Activated naive CD4-positive, alpha-beta T cell treated with Interleukin-2 at 50 U/mL for 16 hours (primary cell): Measurements from ENCODE around the gene PACSIN1.

ENCODE experiments used
- DNase-seq: peaks from one replicate; pipeline ENCODE4 v3.0.0-alpha.2; 2020

Gene PACSIN1

GRCh38 chr6:34547701-34548644 is 82.1 kb downstream of the PACSIN1 start:
- DNase-seq = no peak

GRCh38 chr6:34549026-34549803 is 83.3 kb downstream of the PACSIN1 start:
- DNase-seq = no peak

- DNase-seq = no peak
These were observed 83.9 kb downstream of the PACSIN1 start for GRCh38 chr6:34549804-34550202.

DNA sequence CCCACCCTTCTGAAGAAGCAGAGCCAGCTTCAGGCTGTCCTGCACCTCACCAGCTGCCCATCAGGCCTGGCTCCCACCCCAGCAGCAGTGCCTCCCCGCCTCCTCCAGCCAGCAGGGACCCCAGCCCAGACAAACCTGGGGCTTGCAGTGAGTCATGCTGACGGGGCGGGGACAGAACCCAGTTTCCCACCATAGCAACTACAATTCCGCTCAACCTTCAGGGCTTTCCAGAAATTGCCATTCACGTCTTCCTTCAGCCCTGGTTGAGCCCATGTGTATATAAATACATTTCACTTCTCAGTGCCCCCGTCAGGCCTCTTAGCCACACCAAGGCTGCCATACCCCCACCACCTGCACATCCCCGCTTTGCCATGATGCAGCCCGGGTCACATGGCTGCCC is 85.8 kb downstream of the PACSIN1 start:
- DNase-seq = no peak

- no peak for DNase-seq
These were observed 86.7 kb downstream of the PACSIN1 start for GRCh38 chr6:34552620-34553019.

GRCh38 chr6:34553146-34553545 is 87.3 kb downstream of the PACSIN1 start:
- DNase-seq = no peak

DNA sequence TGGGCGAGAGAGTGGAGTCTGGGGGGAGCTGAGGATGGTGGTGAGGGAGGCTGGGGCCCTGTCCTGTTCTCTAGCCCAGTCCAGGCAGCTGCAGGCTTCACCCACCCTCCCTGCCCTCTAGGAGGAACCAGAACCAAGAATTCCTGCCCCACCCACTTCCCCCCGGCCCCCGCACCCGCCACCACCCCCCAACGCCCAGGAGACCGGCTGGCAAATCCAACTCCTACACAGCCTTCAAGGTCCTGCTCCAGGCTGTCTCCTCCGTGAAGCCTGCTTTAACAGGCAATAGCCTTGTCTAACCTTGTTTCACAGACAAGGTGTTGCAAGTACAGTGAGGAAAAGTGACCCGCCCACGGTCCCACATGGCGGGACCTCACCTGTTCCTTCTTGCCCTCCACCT is 87.9 kb downstream of the PACSIN1 start:
- no peak for DNase-seq

DNA sequence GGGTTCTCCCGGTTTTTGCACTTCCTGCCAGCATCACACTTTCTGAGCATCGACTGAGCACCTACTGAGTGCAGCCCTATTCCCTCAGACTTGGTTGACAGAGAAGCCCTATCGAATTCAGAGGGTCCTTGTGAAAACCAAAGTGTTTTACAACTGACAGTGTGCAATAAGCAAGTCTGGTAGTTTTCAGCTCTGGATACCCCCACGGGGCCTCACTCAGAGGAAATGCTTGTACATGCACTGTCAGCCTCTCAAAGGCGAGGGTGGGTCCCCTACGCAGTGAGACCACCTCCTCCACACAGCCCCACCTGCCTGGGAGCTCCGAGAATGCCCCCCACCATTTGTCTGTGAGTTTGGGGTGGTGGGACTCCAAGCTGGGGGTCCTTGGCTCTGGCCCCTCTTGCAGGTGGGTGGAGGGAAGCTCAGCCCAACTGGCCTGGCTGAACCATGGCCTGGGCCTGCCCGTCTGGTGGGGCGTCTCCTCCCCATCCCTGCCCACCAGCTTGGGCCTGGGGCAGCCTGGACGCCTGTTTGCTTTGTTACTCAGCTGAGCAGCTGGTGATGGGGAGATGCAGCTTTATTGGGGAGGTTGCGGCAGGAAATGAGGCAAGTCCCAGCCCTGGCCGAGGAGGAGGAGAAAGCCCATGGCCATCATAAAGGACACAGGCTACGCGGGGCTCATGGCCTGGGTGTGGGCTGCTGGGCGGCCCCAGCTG is 88.6 kb downstream of the PACSIN1 start:
- DNase-seq = no peak

GRCh38 chr6:34555007-34555322 is 89.1 kb downstream of the PACSIN1 start:
- DNase-seq = no peak

GRCh38 chr6:34555328-34555727 is 89.5 kb downstream of the PACSIN1 start:
- DNase-seq = no peak

DNA sequence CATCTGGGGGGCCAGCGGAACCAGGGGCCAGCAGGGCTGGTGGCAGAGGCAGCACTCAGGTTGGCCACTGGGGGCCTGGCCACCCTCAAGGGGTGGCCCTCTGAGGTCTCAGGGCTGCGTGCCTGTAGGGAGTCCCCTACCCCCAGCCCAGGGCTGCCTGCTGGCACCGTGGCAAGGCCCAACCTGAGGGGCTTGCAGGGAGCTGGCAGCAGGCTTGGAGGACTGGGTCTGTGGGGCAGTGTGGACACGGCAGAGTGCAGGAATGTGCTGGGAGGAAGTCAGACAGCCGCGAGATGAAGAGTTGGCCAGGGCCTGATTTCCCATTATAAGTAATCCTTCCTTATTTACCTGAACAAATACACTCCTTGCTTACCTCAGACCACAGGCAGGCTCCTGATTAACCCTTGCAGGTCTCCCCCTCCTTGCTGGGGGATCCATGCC is 90.2 kb downstream of the PACSIN1 start, which contains the start of gene SPDEF:
TSS of gene SPDEF (minus strand) at position 299 of the 441 bp plus-strand sequence. CDS start 11,874 bp downstream, outside the sequence.
- DNase-seq = no peak

DNA sequence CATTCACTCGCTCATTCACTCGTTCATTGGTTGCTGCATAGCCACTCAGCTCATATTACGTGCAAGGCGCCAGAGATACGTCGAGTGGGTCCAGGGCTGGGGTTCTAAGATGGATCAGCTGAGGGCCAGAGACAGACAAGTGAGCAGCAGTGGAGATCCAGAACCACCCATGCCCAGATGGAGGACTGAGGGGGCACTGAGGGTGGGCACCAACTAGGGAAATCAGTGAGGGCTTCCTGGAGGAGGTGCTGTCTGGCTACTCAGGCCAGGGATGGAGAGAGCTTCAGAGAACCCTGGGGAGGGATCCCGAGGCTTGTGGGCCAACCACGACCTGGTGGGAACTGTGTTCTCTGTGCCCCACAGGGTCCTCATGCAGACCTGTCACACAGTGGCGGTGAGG is 90.6 kb downstream of the PACSIN1 start:
- no peak for DNase-seq

DNA sequence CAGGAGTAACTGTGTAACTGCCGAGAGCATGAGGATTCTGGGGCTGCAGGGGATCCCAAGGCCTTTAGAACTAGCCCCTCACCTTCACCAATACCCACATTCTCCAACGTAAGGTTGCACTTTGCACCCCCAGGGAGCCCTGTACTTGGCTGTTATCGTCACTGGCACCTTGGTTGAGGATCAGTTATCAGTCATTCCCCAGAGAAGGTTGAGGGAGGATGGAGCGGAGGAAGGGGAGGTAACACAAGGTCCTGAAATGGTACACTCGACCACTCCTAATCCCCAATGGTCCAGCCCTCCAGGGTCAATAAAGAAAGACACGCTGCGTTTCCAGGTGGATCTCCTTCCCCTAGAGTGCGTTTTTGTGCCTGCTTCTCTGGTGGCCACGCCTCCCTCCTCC is 91.4 kb downstream of the PACSIN1 start:
- no peak for DNase-seq

DNA sequence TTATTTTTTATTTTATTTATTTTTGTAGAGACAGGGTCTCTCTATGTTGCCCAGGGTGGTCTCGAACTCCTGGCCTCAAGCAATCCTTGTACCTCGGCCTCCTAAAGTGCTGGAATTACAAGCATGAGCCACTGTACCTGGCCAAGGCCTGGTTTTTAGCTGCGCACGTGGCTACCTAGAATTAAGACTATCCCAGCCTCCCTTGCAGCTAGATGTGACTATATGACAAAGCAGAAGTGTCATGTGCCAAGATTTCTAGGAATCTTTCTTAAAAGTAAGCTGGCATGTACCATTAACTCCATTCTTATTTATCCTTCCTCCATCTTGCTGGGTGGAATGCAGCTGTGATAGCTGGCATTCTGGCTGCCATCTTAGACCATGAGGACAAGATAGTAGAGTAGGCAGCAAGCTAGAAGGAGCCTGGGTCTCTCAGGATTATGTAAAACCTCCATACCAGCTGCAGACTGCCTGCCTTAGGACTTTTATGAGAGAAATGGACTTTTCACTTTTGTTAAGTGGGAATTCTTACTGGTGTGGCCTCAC is 92.4 kb downstream of the PACSIN1 start:
- no peak for DNase-seq

DNA sequence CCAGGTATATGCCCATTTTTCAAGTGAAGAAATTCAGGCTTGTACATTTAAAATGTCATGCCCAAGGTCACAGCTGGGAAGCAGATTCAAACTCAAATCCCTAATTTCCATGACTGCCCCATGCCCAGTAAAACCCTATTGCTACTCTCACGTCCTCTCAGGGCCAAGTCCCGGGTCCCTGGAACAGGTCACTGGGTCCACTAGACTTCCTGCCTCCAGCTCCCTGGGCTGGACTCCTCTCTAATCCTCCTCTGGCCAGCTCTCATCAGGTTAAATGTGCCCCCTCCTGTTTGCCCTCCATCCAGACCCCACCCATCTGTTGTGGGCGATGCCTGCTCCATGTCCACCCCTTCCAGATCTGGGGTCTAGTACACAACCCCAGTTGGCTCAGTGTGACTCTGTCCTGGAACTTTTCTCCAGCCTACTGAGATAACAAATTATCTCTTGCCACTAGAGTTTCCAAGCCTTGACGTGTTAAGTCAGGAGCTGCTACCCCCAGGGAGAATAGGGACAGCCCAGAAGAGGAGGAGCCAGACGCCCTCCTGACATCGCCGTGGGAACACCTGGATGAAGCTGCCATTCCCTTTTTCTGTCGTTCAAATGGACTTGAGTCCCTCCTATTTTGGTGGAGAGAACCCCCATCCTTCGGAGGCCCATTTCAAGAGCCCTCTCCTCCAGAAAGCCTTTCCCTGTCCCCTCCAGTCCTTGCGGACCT is 93.9 kb downstream of the PACSIN1 start:
- no peak for DNase-seq

DNA sequence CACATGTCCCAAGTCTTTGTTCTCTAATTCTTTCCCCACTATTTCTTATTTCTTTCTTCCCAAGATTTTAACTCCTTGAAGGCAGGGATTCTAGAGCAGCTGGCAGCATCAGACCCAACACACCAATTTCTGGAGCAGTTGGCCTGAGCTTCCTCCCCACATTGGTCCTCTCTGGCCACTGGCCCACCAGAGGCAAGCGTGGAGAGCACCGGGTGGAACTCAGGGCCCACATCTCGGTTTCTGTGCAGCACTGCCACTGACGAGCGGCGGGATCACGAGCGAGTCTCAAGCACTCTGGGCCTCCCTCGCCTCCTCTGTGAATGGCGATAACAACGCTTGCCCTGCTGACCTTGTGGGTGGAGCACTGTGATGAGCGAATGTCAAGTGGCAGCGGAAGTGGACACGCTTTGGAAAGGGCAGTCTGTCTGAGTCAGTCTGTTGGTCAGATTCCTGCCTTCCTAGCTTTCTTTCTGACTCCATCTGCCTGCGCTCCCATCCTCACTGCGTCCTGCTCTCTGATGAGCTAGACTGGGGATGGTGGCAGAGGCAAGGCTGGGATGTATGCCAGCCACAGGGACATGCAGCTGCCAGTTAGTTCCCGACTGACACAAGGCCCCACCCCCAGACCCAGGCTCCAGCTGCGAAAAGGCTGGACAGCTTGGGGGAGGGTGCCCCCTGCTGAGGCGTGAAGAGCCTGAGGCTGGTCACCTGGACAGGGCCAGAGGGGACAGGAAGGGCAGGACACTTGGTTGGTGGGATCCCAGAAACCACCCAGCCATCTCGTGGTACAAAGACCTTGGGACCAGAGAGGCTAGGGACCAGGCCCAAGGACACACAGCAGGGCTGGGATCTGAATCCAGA is 94.7 kb downstream of the PACSIN1 start:
- DNase-seq = no peak

DNA sequence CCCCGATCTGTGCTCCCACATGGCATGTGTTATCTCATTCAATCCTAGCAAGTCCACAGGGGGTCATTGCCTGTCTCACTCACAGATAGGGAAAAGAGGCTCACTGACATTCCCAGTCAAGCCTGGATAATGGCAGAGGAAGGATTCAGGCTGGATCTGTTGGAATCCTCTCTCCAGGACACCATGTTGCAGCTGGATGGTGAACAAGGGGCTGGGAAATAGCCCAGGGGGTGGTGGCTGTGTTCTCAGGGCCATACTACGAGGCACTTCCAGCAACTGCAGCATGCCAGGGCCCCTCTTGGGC is 95.3 kb downstream of the PACSIN1 start:
- DNase-seq = no peak

DNA sequence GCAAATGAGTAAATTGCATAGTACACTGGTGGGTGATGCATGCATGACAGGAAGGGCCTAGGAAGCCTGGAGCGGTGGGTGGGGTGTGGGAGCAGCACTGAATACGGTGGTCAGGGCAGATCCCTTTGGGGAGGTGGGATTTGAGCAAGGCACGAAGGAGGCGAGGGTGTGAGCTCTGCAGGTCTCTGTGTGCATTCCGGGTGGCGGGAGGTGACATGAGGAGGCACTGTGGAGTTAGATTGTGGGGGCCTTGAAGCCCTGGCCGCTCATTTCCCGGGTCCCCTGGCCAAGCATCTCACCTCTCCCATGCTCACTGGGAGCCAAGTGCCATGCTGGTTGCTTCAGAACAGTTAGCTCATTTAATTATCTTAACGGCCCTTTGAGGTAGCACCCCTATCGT is 96.5 kb downstream of the PACSIN1 start:
- no peak for DNase-seq

DNA sequence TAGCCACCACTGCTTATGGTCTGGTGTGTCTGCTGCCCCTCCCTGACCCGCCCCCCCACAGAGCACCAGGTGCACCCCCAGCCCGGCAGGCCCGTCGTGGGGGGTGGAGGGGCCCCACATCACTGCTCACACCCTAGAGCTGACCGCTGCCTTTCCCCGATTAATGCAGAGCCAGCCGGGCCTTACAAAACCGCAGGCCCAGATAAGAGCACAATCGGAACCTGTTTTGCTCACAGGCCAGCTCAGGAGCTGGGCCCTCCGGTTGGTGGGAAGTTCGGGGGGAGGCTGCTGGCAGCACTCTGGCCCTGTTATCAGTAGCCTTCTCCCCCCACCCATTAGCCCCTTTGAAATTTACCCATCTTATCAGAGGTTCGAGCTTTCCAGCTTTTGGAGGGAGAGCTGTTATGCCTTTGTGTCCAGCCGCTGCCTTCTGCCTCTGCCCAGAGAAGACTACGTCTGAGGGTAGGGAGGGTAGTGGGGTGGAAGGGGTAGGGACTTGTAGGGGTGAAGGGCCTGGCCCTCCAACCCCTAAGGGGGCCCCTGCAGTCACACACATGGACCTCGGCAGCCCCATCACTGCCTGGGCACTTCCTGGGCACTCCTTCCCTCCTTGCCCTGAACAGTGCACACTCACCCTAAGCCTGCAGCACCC is 97.1 kb downstream of the PACSIN1 start:
- DNase-seq = no peak

- DNase-seq = no peak
These were observed 97.6 kb downstream of the PACSIN1 start for GRCh38 chr6:34563513-34563870.

- DNase-seq = no peak
These were observed 98.3 kb downstream of the PACSIN1 start for GRCh38 chr6:34564181-34564580.
